ENCODE results near the gene KCNH1.
"Not testable (repeated sequence)": the region's sequence is repeated elsewhere in the genome, so short reads cannot be mapped to it uniquely, and the experiment has no call there.

KCNH1 gene

DNA sequence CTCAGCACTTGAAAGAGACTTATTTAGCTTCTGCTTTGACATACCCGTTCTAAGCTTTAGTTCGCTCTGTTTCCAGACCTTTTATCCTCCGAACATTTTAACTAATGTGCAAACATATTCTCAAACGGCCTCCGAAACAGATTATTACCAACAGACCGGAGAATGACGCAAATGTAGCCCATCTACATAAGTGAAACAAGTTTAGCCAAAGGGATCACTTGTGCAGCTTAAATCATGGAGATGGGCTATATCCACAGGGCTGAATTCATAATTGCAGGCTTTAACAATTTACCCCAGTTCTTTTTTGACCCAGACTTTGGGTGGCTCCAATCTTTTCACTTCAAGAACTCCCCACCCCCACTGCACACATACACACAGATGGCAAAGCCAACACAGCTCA lies 119.7 kb downstream of the KCNH1 start:
- H3K4me3 ChIP-seq (ENCODE audit: insufficient read depth, low read depth, low read length), result no peak overlapping the region
- H3K4me1 ChIP-seq (ENCODE audit: control insufficient read depth, insufficient read depth, low read length), result no peaks in the 10 kb centered on the region
- no peak overlapping the region for H3K27ac ChIP-seq (ENCODE audit: insufficient read depth, low read depth, low read length, poor library complexity, severe bottlenecking)
- H3K9me3 ChIP-seq (ENCODE audit: control insufficient read depth, low read length), result no peaks in the 10 kb centered on the region
- 71 to 74% methylated on average over 7 of the region's 7 CpGs for WGBS, 2 experiments
- no peaks in the 10 kb centered on the region for H3K27me3 ChIP-seq (ENCODE audit: control insufficient read depth, insufficient read depth, low read length, poor library complexity, severe bottlenecking)
- H3K36me3 ChIP-seq (ENCODE audit: control insufficient read depth, insufficient read depth, low read length), result no peaks in the 10 kb centered on the region

DNA sequence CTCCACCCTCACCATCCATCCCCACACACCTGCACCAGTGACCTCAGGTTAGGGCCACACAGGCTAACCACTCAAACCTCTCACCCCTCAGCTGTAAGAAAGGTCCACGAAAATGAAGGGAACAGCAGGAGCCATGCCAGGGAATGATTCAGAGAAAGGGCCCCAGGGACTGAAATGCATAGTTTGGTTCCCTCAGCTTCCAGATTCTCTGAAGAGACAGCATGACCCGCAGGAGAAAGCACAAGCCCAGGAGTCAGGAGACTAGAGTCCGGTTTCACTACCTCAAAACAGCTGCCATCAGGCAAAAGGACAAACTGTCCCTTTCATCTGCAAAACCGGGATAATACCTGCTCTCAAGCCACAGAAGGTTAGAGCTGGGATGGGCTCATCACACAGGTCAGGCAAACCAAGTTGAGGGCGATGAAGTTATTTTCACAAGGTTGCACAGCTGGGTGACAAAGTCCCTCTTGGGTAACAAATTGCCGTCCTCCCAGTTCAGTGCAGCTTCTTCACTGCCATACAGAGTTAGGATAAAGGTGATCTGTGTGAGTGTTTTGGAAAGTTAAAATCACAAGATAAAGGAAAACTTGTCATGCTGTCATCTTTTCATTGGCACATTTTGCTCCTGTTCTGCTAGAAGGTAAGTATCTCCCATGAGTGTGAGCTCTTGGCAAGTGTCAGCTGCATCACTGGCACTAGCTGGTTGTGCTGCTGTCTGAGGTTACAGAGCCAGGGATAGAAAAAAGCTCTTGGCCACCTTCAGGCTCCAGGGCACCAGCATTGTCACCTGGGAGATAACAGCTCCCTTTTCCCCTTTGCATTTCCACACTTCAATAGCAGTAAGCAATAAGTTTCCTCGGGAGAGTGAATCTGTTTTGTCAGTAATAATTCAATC lies 120.4 kb downstream of the KCNH1 start:
- Histone ChIP-seq H3K4me3 (ENCODE audit: insufficient read depth, low read depth, low read length) (no peak overlapping the region), H3K9me3 (ENCODE audit: control insufficient read depth, low read length) (no peaks in the 10 kb centered on the region), H3K27me3 (ENCODE audit: control insufficient read depth, insufficient read depth, low read length, poor library complexity, severe bottlenecking) (no peaks in the 10 kb centered on the region), H3K4me1 (ENCODE audit: control insufficient read depth, insufficient read depth, low read length) (no peaks in the 10 kb centered on the region), H3K27ac (ENCODE audit: insufficient read depth, low read depth, low read length, poor library complexity, severe bottlenecking) (no peak overlapping the region), H3K36me3 (ENCODE audit: control insufficient read depth, insufficient read depth, low read length) (no peaks in the 10 kb centered on the region)
- 79 to 81% methylated on average over 7 of the region's 7 CpGs for WGBS, 2 experiments

DNA sequence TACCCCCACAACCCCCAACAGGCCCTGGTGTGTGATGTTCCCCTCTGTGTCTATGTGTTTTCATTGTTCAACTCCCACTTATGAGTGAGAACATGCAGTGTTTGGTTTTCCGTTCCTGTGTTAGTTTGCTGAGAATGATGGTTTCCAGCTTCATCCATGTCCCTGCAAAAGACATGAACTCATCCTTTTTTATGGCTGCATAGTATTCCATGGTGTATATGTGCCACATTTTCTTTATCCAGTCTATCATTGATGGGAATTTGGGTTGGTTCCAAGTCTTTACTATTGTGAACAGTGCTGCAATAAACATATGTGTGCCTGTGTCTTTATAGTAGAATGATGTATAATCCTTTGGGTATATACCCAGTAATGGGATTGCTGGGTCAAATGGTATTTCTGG lies 122.8 kb downstream of the KCNH1 start:
- H3K27ac ChIP-seq (ENCODE audit: insufficient read depth, low read depth, low read length, poor library complexity, severe bottlenecking); H3K4me3 ChIP-seq (ENCODE audit: insufficient read depth, low read depth, low read length); H3K9me3 ChIP-seq (ENCODE audit: control insufficient read depth, low read length); H3K27me3 ChIP-seq (ENCODE audit: control insufficient read depth, insufficient read depth, low read length, poor library complexity, severe bottlenecking); H3K4me1 ChIP-seq (ENCODE audit: control insufficient read depth, insufficient read depth, low read length); H3K36me3 ChIP-seq (ENCODE audit: control insufficient read depth, insufficient read depth, low read length): not testable (repeated sequence)
- no CpG with 5 or more reads among the region's 1 CpG for WGBS, 2 experiments

DNA sequence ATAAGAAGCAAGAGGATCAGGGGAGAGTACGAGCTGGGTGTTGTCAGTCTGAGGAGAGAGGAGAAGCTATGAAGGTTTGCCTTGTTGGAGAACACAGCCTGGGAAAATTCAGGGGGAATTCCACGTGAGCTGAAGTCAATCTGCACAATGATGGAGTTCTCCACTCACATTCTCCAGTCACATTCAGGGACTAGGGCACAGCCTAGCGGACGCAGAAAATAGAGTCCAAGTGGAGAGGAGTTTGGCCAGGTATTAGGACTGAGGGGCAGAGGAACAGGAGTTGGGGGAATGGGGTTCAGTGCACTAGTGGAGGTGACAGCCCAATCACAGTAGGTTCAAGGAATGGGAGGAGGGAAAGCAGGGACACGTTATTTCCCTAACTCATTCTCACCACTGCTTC lies 124.0 kb downstream of the KCNH1 start:
- Histone ChIP-seq H3K4me3 (ENCODE audit: insufficient read depth, low read depth, low read length) (no peak overlapping the region), H3K9me3 (ENCODE audit: control insufficient read depth, low read length) (no peaks in the 10 kb centered on the region), H3K27ac (ENCODE audit: insufficient read depth, low read depth, low read length, poor library complexity, severe bottlenecking) (no peak overlapping the region), H3K36me3 (ENCODE audit: control insufficient read depth, insufficient read depth, low read length) (no peaks in the 10 kb centered on the region), H3K27me3 (ENCODE audit: control insufficient read depth, insufficient read depth, low read length, poor library complexity, severe bottlenecking) (no peaks in the 10 kb centered on the region), H3K4me1 (ENCODE audit: control insufficient read depth, insufficient read depth, low read length) (no peaks in the 10 kb centered on the region)
- WGBS, 2 experiments, result 82 to 90% methylated on average over 4 of the region's 5 CpGs

DNA sequence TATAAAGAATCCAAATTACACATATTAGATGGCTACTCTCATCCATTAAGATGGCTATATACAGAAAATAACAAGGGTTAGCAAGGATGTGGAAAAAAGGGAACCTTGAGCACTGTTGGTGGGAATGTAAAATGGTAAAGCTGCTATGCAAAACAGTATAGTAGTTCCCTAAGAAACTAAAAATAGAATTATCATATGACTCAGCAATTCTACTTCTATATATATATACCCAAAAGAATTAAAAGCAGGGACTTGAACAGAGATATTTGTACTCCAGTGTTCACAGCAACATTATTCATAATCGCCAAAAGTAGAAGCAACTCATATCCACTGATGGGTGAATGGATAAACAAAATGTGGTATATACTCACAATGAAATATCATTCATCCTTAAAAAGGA lies 126.1 kb downstream of the KCNH1 start:
- no peak overlapping the region for H3K27ac ChIP-seq (ENCODE audit: insufficient read depth, low read depth, low read length, poor library complexity, severe bottlenecking)
- no peaks in the 10 kb centered on the region for H3K4me1 ChIP-seq (ENCODE audit: control insufficient read depth, insufficient read depth, low read length)
- WGBS, 2 experiments, result 100% methylated on average over 1 of the region's 1 CpG; no CpG with 5 or more reads in 1 of the 2 experiments
- no peaks in the 10 kb centered on the region for H3K9me3 ChIP-seq (ENCODE audit: control insufficient read depth, low read length)
- H3K36me3 ChIP-seq (ENCODE audit: control insufficient read depth, insufficient read depth, low read length), result no peaks in the 10 kb centered on the region
- no peak overlapping the region for H3K4me3 ChIP-seq (ENCODE audit: insufficient read depth, low read depth, low read length)
- no peaks in the 10 kb centered on the region for H3K27me3 ChIP-seq (ENCODE audit: control insufficient read depth, insufficient read depth, low read length, poor library complexity, severe bottlenecking)

DNA sequence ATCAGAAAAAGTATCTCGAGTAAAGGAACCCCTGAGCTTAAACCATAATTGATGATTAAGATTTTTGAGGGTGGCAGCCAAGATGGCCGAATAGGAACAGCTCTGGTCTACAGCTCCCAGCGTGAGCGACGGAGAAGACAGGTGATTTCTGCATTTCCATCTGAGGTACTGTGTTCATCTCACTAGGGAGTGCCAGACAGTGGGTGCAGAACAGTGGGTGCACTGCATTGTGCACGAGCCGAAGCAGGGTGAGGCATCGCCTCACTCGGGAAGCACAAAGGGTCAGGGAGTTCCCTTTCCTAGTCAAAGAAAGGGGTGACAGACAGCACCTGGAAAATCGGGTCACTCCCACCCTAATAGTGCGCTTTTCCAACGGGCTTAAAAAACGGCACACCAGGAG lies 138.0 kb downstream of the KCNH1 start:
- WGBS, 2 experiments, result 95 to 97% methylated on average over 13 of the region's 13 CpGs
- not testable (repeated sequence) for H3K27me3 ChIP-seq (ENCODE audit: control insufficient read depth, insufficient read depth, low read length, poor library complexity, severe bottlenecking); H3K27ac ChIP-seq (ENCODE audit: insufficient read depth, low read depth, low read length, poor library complexity, severe bottlenecking); H3K36me3 ChIP-seq (ENCODE audit: control insufficient read depth, insufficient read depth, low read length); H3K4me1 ChIP-seq (ENCODE audit: control insufficient read depth, insufficient read depth, low read length); H3K4me3 ChIP-seq (ENCODE audit: insufficient read depth, low read depth, low read length); H3K9me3 ChIP-seq (ENCODE audit: control insufficient read depth, low read length)

DNA sequence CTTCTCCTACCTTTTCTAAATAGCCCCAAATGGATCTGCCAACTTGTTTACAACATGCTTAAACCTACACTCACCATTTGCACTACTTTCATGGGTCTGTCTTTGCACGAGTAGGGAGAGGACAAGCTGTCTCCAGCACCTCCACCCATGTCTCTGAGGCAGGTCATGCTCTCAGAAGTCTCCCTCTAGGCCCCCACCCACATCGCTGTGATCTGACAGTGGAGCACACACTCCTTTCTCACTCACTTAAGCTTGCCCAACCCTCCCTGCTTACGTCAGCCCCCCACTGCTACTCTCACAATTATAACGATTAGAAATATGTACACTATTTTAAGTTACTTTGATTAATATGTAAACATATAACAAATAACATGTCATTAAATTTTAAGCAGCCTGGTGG lies 141.1 kb downstream of the KCNH1 start:
- H3K36me3 ChIP-seq (ENCODE audit: control insufficient read depth, insufficient read depth, low read length), result no peaks in the 10 kb centered on the region
- H3K9me3 ChIP-seq (ENCODE audit: control insufficient read depth, low read length), result no peaks in the 10 kb centered on the region
- no peaks in the 10 kb centered on the region for H3K4me1 ChIP-seq (ENCODE audit: control insufficient read depth, insufficient read depth, low read length)
- H3K27ac ChIP-seq (ENCODE audit: insufficient read depth, low read depth, low read length, poor library complexity, severe bottlenecking), result no peak overlapping the region
- no peak overlapping the region for H3K4me3 ChIP-seq (ENCODE audit: insufficient read depth, low read depth, low read length)
- WGBS, 2 experiments, result 83 to 95% methylated on average over 2 of the region's 4 CpGs
- H3K27me3 ChIP-seq (ENCODE audit: control insufficient read depth, insufficient read depth, low read length, poor library complexity, severe bottlenecking), result no peaks in the 10 kb centered on the region

DNA sequence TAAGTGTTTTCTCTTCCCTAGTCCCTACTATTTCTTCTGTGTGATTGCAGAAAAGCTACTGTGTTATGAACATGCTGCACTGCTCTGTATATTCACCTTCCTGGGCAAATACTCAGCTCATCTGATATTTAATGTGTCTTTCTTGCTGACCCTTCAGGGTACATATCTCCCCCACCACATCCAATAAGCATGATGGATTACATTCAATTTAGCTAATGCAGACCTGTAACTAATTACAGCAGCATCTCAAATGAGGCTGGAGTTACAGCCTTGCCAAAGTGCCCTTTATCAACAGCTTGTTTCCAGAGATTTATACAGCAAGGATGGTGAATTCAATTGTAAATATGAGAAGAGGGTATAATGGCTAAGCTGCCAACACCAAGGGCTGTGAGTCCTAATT lies 144.0 kb downstream of the KCNH1 start:
- Histone ChIP-seq H3K4me1 (ENCODE audit: control insufficient read depth, insufficient read depth, low read length) (no peaks in the 10 kb centered on the region), H3K27ac (ENCODE audit: insufficient read depth, low read depth, low read length, poor library complexity, severe bottlenecking) (no peak overlapping the region), H3K36me3 (ENCODE audit: control insufficient read depth, insufficient read depth, low read length) (no peaks in the 10 kb centered on the region), H3K27me3 (ENCODE audit: control insufficient read depth, insufficient read depth, low read length, poor library complexity, severe bottlenecking) (no peaks in the 10 kb centered on the region), H3K4me3 (ENCODE audit: insufficient read depth, low read depth, low read length) (no peak overlapping the region), H3K9me3 (ENCODE audit: control insufficient read depth, low read length) (no peaks in the 10 kb centered on the region)

DNA sequence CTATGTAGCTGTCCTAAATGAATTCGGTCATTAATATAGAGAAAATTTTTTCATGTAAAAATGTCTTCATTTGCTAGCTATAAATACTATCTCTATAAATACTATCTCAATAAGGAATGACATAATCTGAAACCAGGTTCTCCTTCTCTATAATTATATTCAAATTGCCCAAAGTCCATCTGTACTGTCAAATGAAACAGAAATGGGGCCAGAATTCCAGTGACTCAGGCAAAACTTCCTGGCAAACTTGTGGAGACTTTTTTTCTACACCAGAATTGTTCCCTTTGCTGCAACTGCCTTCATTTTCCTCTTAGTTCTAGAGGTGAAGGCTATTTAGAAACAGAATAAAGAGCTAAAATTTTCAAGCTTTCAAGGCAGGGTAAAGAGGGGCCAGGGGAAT lies 152.5 kb downstream of the KCNH1 start:
- H3K4me1 ChIP-seq (ENCODE audit: control insufficient read depth, insufficient read depth, low read length), result no peaks in the 10 kb centered on the region
- H3K27me3 ChIP-seq (ENCODE audit: control insufficient read depth, insufficient read depth, low read length, poor library complexity, severe bottlenecking), result no peaks in the 10 kb centered on the region
- H3K4me3 ChIP-seq (ENCODE audit: insufficient read depth, low read depth, low read length), result no peak overlapping the region
- H3K36me3 ChIP-seq (ENCODE audit: control insufficient read depth, insufficient read depth, low read length), result no peaks in the 10 kb centered on the region
- no peak overlapping the region for H3K27ac ChIP-seq (ENCODE audit: insufficient read depth, low read depth, low read length, poor library complexity, severe bottlenecking)
- H3K9me3 ChIP-seq (ENCODE audit: control insufficient read depth, low read length), result no peaks in the 10 kb centered on the region
- WGBS, 2 experiments, result no CpG with 5 or more reads among the region's 1 CpG

DNA sequence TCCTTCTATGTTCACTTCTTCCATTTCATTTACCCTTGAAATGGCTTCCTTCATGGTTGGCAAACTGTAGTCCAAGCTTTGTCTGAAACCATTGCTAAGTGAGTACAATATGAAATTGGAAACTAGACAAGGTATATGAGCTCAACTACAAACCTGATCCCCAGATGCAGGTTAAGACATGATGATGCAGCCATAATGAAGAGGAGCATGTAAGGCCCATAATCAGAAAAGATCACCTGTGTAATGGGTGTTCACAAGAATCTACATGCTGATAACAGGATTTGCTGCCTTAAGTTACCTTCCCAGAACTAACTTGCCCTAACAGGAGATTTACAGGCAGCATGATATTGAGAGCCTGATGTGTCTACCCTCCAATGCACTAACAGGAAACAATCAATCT lies 153.9 kb downstream of the KCNH1 start:
- Histone ChIP-seq H3K36me3 (ENCODE audit: control insufficient read depth, insufficient read depth, low read length) (no peaks in the 10 kb centered on the region), H3K4me3 (ENCODE audit: insufficient read depth, low read depth, low read length) (no peak overlapping the region), H3K4me1 (ENCODE audit: control insufficient read depth, insufficient read depth, low read length) (no peaks in the 10 kb centered on the region), H3K9me3 (ENCODE audit: control insufficient read depth, low read length) (no peaks in the 10 kb centered on the region), H3K27me3 (ENCODE audit: control insufficient read depth, insufficient read depth, low read length, poor library complexity, severe bottlenecking) (no peaks in the 10 kb centered on the region), H3K27ac (ENCODE audit: insufficient read depth, low read depth, low read length, poor library complexity, severe bottlenecking) (no peak overlapping the region)

DNA sequence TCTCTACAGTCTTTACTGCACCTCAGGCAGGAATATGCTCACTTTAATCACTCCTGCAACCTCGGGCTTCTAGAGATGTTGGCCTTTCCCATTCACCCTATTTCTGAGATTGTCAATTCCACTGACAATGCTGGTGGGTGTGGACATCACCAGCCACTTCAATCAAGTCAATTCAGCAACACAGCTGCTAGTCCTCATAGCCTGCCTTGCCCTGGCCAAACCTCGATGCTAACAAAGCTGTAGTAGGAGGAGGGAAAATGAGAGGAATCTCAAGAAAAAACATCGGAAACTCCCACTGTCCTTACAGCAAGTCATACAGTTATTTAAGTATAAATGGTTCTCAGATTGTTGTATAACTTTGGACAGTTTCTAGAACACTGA lies 155.0 kb downstream of the KCNH1 start:
- H3K36me3 ChIP-seq (ENCODE audit: control insufficient read depth, insufficient read depth, low read length), result no peaks in the 10 kb centered on the region
- 71 to 85% methylated on average over 3 of the region's 3 CpGs for WGBS, 2 experiments
- H3K9me3 ChIP-seq (ENCODE audit: control insufficient read depth, low read length), result no peaks in the 10 kb centered on the region
- H3K27ac ChIP-seq (ENCODE audit: insufficient read depth, low read depth, low read length, poor library complexity, severe bottlenecking), result no peak overlapping the region
- no peaks in the 10 kb centered on the region for H3K4me1 ChIP-seq (ENCODE audit: control insufficient read depth, insufficient read depth, low read length)
- H3K4me3 ChIP-seq (ENCODE audit: insufficient read depth, low read depth, low read length), result no peak overlapping the region
- no peaks in the 10 kb centered on the region for H3K27me3 ChIP-seq (ENCODE audit: control insufficient read depth, insufficient read depth, low read length, poor library complexity, severe bottlenecking)

Data from ectodermal cell (in vitro differentiated cells).